Esophagus squamous epithelium (tissue), 5 donors: ENCODE data around the gene USB1. TPM values are rescaled to one million over a fixed set of nuclear protein-coding genes. Genes with fewer than 3 reads are reported as not detected.

Experiments used
- DNase-seq: peaks from one replicate; lab custom pipeline; 2025; lab: John Stamatoyannopoulos, UW
- H3K27ac ChIP-seq, 4 donors: fragments of 200-600 bp; sonication (generic); one replicate each; pipeline ENCODE4 v1.5.1; 2016 to 2019; ENCODE audit warnings: mild to moderate bottlenecking in 1 of 4
- H3K27me3 ChIP-seq, 4 donors: fragments of 200-600 bp; sonication (generic); 1 replicate in 3 of 4; 2 replicates in 1 of 4; pipeline versions ENCODE4 v1.5.1 to v1.6.0; 2017 to 2021; ENCODE audit warnings: antibody characterized with exemption in 1 of 4
- H3K36me3 ChIP-seq, 3 donors: fragments of 200-600 bp; sonication (generic); one replicate each; pipeline ENCODE4 v1.5.1; 2016 to 2019
- H3K4me1 ChIP-seq, 3 donors: fragments of 200-600 bp; sonication (generic); one replicate each; pipeline ENCODE4 v1.5.1; 2017 to 2019
- H3K4me3 ChIP-seq, 4 donors: fragments of 200-600 bp; sonication (generic); 1 replicate in 3 of 4; 2 replicates in 1 of 4; pipeline ENCODE4 v1.5.1; 2016 to 2019; ENCODE audit warnings: mild to moderate bottlenecking in 2 of 4, moderate library complexity in 1 of 4
- H3K9me3 ChIP-seq, 3 donors: fragments of 200-600 bp; sonication (generic); one replicate each; pipeline ENCODE4 v1.5.1; 2016 to 2019
- POLR2A ChIP-seq, 4 donors: fragments of 450-650 bp; IDR thresholded peaks; one replicate each; pipeline ENCODE4 v1.6.1; 2017; ENCODE audit warnings: antibody characterized with exemption in 4 of 4, mild to moderate bottlenecking in 4 of 4, moderate library complexity in 3 of 4
- WGBS, 2 donors: methylation state at CpG; one replicate each; pipeline ENCODE4 v1.1.5; 2018; 5-methylcytosine and 5-hydroxymethylcytosine counted together
- intact Hi-C: fragments of 100-400 bp; cut with DNase I; formaldehyde crosslinking; loops from one replicate; pipeline ENCODE4 v1.15.0; 2022
- total RNA-seq, 4 donors: library from RNA; depleted of rRNA; stranded (reverse); fragments of >200 nt; gene quantifications; one replicate each; pipeline ENCODE4 v1.1.0, GENCODE V29; 2016
- TF ChIP-seq, protein P1 (sequence below), 6 experiments: fragments of 450-650 bp in 4 of 6; fragments of 200-600 bp in 2 of 6; sonication (generic) in 2 of 6; IDR thresholded peaks; one replicate each; pipeline ENCODE4 v1.5.1; 2016 to 2019; ENCODE audit warnings: antibody characterized with exemption in 6 of 6, mild to moderate bottlenecking in 4 of 6, moderate library complexity in 4 of 6
- donor health status: DM: yes; HTN: yes; CAD: no.

Gene USB1
- total RNA-seq, 4 donors from 2014 or later: 11.2 to 23.9 (median 18.6) TPM

DNA sequence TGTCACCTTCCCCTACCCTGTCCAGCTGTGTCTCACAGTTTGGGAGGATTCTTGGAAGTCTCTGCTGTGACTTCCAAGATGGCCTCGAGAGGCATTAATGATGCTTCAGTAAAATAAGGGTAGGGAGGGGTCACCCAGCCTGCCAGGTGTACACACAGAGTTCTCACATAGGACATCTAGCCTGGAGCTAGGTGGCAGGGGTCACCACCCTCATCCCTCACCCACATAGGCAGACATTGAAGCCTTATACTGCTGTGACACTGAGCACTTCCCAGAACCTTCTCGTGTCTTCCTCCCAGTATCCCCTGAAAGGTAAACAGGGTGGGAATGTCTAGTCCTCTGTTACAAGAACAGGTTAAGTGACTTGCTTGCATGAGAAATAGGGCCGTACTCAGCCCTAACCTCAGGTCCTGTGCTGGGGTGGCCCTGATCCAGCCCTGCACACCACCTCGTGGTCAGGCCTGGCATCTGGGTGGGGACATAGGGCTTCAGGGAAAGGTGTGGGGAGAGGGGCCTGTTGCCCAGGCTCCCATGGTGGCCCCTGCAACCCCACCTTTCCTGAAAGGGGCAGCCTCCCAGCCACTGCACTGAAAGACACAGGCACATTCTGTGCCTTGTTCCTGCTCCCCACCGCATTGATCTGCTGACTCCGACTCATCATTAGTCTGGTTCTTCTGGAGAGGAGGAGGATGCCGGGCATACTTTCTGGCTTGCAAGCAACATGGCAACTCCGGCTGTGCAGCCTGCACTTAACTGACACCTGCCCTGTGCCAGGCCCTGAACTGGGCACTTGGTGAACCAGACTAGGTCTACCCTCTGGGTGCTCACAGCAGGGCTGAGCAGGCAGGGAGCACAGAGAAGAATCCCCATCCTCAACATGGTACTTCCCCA is 20.7 kb downstream of the USB1 start:
- Histone ChIP-seq H3K27me3 (peaks cover 0 to 12% (median 0%) of the 10 kb centered on the region in 4 donors), H3K4me3 (no peak overlapping the region), H3K9me3 (no peaks in the 10 kb centered on the region), H3K4me1 (peaks cover 21 to 61% (median 28%) of the 10 kb centered on the region in 3 donors), H3K36me3 (peaks cover 5 to 31% (median 6%) of the 10 kb centered on the region in 3 donors), H3K27ac (peak overlapping the region in 3 of 4 donors; percentile 30 to 60 (median 39))
- TF ChIP-seq, protein P1, sequence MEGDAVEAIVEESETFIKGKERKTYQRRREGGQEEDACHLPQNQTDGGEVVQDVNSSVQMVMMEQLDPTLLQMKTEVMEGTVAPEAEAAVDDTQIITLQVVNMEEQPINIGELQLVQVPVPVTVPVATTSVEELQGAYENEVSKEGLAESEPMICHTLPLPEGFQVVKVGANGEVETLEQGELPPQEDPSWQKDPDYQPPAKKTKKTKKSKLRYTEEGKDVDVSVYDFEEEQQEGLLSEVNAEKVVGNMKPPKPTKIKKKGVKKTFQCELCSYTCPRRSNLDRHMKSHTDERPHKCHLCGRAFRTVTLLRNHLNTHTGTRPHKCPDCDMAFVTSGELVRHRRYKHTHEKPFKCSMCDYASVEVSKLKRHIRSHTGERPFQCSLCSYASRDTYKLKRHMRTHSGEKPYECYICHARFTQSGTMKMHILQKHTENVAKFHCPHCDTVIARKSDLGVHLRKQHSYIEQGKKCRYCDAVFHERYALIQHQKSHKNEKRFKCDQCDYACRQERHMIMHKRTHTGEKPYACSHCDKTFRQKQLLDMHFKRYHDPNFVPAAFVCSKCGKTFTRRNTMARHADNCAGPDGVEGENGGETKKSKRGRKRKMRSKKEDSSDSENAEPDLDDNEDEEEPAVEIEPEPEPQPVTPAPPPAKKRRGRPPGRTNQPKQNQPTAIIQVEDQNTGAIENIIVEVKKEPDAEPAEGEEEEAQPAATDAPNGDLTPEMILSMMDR (IDR thresholded peaks at IDR 0.05): no peak
- TF ChIP-seq POLR2A (IDR thresholded peaks at IDR 0.05): no peak
- intact Hi-C loops: loop anchor here (5.0 kb wide), 2 partner anchors 100 to 175 kb away; partner anchors contain the start of gene CSNK2A2
- DNase-seq: no peak
- 63 to 72% methylated on average over 6 to 7 of the region's 8 CpGs for WGBS, 2 donors

DNA sequence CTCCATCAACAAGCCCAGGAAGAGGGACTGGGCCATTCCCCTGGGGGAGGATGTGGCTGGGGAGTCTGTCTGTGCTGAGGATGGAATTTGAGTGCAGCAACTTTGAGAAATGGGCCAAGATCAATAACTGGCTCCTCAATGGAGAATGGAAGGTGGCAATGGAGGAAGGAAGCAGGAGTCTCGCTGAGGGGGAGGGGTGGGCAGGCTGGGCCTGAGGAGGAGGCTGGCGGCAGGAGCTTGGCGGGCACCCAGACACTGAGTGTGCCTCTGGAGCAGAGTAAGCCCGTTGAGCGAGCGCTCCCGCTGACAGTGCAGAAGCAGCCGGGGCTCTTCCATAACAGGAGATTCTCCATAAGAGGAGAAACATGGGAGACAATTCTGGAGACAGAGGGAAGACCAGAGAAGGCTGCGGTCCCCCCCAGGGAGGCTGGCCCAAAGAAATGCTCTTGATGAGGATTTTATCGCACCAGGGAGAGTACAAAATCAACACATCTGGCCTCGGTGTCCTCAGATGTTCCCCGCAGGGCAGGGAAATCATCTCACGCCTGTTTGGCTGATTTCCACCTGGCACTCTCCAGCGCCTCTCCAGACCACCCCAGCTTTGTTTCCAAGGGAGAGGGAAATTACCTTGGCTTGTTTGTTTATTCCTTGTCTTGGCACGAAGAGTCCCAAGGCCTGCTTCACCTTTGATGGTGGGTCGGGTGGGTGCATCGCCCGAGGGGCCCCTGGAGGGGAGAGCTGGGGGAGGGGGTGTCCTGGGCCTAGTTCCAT is 21.6 kb downstream of the USB1 start:
- intact Hi-C loops: loop anchor here (5.0 kb wide), 2 partner anchors 100 to 175 kb away; partner anchors contain the start of gene CSNK2A2
- 10 to 25% methylated on average over 6 to 14 of the region's 18 CpGs for WGBS, 2 donors
- peaks cover 30 to 70% (median 31%) of the 10 kb centered on the region in 3 donors for H3K4me1 ChIP-seq
- H3K4me3 ChIP-seq: no peak overlapping the region
- peaks cover 0 to 21% (median 0%) of the 10 kb centered on the region in 4 donors for H3K27me3 ChIP-seq
- H3K9me3 ChIP-seq: no peaks in the 10 kb centered on the region
- TF ChIP-seq POLR2A (IDR thresholded peaks at IDR 0.05): no peak
- TF ChIP-seq, protein P1 (IDR thresholded peaks at IDR 0.05): no peak
- no peak for DNase-seq
- peaks cover 5 to 22% (median 6%) of the 10 kb centered on the region in 3 donors for H3K36me3 ChIP-seq
- peak overlapping the region in 3 of 4 donors; percentile 30 to 60 (median 39) for H3K27ac ChIP-seq

DNA sequence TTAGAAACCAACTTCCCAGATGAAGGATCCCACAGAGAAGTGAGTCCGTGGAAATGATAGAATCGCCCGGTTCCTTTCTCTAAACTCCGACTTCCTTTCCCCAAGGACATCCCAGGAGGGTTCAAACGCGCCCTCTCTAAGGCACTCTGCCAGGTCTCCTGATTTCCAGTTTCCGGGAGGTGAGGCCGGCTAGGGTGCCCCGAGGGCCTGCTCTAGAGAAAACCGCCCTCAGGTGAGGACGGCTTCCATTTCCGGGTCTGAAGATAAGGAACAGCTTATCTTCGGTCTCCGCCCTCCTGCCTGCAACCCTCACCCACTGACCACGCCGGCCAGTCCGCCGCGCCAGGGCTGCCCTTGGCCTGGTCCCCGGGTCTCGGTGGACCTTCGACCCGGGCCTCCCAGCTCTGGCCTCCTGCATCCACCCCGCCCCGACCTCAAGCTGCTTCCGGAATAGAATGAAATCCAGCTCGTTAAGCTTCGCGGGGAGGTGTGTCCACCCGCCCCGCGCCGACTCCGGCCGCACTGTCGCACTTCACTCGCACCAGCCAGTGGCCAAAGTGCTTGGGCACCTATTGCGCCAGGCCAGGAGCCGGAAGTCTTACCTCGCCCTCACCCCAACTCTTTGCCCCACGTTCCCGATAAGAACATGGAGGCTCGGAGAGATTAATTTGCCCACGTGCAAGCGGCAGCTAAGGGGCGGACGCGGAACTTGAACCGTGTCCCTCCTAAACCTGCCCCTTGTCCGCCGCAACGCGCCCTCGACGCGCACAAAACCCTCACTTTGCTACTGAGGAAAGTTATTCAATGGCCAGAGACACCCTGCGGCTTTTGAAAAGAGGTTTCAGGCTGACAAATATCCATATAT is 23.5 kb downstream of the USB1 start:
- Histone ChIP-seq H3K4me1 (peaks cover 34 to 84% (median 35%) of the 10 kb centered on the region in 3 donors), H3K36me3 (peaks cover 0 to 4% (median 0%) of the 10 kb centered on the region in 3 donors), H3K27ac (peak overlapping the region; percentile 75 to 85 (median 80)), H3K27me3 (peaks cover 0 to 24% (median 0%) of the 10 kb centered on the region in 4 donors), H3K4me3 (peak overlapping the region; percentile 55 to 79 (median 76)), H3K9me3 (no peaks in the 10 kb centered on the region)
- TF ChIP-seq, protein P1 (IDR thresholded peaks at IDR 0.05): no peak
- no peak for TF ChIP-seq POLR2A (IDR thresholded peaks at IDR 0.05)
- WGBS, 2 donors: 2 to 11% methylated on average over 19 to 25 of the region's 57 CpGs
- DNase-seq: no peak
- intact Hi-C loops: loop anchor here (5.0 kb wide), 2 partner anchors 98 to 173 kb away; partner anchors contain the start of gene CSNK2A2

DNA sequence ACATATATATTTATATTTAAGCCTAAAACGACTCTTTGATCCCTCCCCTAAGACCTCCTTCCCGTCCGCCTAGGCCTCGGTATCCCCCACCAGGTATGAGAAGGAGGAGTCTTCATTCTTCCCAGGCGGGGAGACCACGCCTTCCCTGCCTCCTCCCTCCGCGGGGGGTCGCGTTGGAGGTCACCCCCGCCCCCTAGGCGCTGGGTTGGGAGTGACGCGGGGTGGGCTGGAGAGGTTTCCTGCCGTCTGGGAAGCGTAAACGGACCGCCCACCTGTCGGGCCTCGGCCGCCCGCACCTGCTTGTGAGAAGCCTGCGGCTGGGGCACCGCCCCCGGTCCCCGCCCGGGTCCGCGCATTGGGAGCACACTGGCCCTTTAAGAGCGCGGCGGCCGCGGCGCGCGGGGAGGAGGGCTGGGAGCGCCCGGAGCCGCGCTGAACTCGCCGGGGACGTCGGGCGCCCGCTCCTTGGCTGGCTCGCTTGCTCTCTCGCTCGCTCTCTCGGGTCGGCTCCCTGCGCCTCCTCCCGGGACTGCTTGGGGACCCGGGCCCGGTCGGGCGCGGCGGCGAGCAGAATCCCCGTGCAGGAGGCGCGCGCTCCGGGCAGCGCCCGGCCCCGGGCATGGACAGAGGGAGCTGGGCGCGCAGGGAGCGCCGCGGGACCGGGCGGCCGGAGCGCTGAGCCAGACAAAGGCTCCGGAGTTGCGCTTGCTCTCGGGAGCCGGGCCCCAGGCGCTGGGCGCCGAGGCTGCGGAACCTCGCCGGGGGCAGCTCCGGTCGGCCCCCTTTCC is 24.3 kb downstream of the USB1 start, which contains the start of gene MMP15:
MMP15 (plus strand) TSS at position 404 of the 788 bp plus-strand sequence. CDS start 597 bp downstream, outside the sequence.
- Histone ChIP-seq H3K4me3 (peak within 1 kb of the TSS; percentile 55 to 79 (median 76)), H3K4me1 (peaks cover 34 to 86% (median 35%) of the 10 kb centered on the region in 3 donors), H3K27me3 (peaks cover 0 to 24% (median 0%) of the 10 kb centered on the region in 4 donors), H3K9me3 (no peaks in the 10 kb centered on the region), H3K36me3 (no peaks in the 10 kb centered on the region), H3K27ac (peak within 1 kb of the TSS; percentile 75 to 85 (median 80))
- peak in 1 of 4 donors; percentile 46 for TF ChIP-seq POLR2A (IDR thresholded peaks at IDR 0.05)
- TF ChIP-seq, protein P1 (IDR thresholded peaks at IDR 0.05): no peak
- intact Hi-C loops: no loop called here
- 0 to 3% methylated on average over 9 to 11 of the region's 90 CpGs for WGBS, 2 donors
- DNase-seq: peak; percentile 10
